ENCODE results near the gene SERPINA4.

DNA sequence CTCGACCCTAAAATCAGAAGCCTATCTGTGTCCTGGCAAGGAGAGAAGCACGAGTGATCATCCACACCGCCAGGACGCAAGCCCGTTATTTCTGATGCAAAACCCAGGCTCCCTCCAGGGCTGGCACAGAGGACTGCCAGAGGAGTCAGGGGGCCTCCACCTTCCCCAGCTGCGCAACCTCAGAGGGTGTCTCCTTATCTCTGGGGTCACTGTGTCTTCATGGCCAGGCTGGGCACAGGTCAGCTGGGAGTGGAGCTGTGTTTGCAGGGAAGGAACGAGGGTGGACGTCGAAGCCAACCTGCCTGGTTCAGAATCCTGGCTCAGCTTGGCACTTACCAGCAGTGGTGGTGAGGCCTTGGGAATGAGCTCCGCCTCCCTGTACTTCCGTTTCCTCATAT lies 38.9 kb downstream of the SERPINA4 start:
- TF ChIP-seq, protein P1, sequence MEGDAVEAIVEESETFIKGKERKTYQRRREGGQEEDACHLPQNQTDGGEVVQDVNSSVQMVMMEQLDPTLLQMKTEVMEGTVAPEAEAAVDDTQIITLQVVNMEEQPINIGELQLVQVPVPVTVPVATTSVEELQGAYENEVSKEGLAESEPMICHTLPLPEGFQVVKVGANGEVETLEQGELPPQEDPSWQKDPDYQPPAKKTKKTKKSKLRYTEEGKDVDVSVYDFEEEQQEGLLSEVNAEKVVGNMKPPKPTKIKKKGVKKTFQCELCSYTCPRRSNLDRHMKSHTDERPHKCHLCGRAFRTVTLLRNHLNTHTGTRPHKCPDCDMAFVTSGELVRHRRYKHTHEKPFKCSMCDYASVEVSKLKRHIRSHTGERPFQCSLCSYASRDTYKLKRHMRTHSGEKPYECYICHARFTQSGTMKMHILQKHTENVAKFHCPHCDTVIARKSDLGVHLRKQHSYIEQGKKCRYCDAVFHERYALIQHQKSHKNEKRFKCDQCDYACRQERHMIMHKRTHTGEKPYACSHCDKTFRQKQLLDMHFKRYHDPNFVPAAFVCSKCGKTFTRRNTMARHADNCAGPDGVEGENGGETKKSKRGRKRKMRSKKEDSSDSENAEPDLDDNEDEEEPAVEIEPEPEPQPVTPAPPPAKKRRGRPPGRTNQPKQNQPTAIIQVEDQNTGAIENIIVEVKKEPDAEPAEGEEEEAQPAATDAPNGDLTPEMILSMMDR (IDR thresholded peaks at IDR 0.05; ENCODE audit: low read depth, low read length, poor library complexity, severe bottlenecking): no peak
- no peak for TF ChIP-seq EZH2phosphoT487 (IDR thresholded peaks at IDR 0.05; ENCODE audit: borderline replicate concordance, low read length)
